ENCODE results near the gene LINGO1. TPM values are rescaled to one million over a fixed set of nuclear protein-coding genes. Genes with fewer than 3 reads are reported as not detected.

Gene LINGO1
- total and polyA plus RNA-seq, 2 of the 8 experiments (the other 6 are each of a cell fraction or from before 2014, with no cell fraction given): 57.1 to 114 TPM

DNA sequence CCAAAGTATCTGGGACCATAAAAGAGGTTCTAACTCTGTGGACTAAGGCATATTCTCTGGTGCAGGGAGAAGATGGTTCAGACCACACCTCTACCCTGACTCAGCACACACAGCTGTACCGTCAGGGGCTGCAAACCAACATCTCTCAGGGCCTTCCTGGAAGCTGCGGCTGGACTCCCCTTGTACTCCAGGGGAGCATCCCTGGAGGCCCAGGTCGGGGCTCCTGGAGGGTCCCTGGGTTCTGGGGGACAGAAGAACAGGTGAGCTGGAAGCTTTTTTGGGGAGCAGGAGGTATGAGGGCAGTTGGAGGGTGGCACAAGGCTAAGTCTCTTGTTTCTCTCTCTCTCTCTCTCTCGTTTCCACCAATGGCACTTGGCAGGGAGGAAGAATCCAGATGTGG, 60.5 kb downstream of the LINGO1 start:
- no peak overlapping the region for H3K27ac ChIP-seq (ENCODE audit: low read depth, low read length)
- H3K4ac ChIP-seq (replicated peaks; ENCODE audit: insufficient read length, low read depth, low read length): no peak overlapping the region
- no peak overlapping the region for H3K23ac ChIP-seq (ENCODE audit: insufficient read length)
- no peak overlapping the region for H3K14ac ChIP-seq (ENCODE audit: insufficient read length)
- peaks cover 2% of the 10 kb centered on the region; the same call in 1 of the 2 replicates for H3K23me2 ChIP-seq (ENCODE audit: low read depth, low read length)
- H3K4me2 ChIP-seq (ENCODE audit: insufficient read depth in 1 of 2, low read depth in 2 of 2, low read length in 2 of 2): no peak overlapping the region
- H3K36me3 ChIP-seq (ENCODE audit: control insufficient read depth in 2 of 4, insufficient read depth in 4 of 4, low read length in 3 of 4): no peaks in the 10 kb centered on the region
- H3K79me1 ChIP-seq (ENCODE audit: low read depth, low read length): no peaks in the 10 kb centered on the region
- no peak overlapping the region for H2AFZ ChIP-seq (ENCODE audit: low read length)
- H2BK15ac ChIP-seq (ENCODE audit: low read length): no peak overlapping the region
- no peak overlapping the region for H2AK5ac ChIP-seq (ENCODE audit: low read depth, low read length)
- H4K8ac ChIP-seq (ENCODE audit: extremely low read depth, insufficient read depth, low read length): no peak overlapping the region
- no peak overlapping the region for H3K4me3 ChIP-seq (ENCODE audit: extremely low read depth in 1 of 4, insufficient read depth in 2 of 4, low read depth in 3 of 4, low read length in 4 of 4)
- no peak overlapping the region for H2BK120ac ChIP-seq (replicated peaks; ENCODE audit: low read depth, low read length)
- H4K20me1 ChIP-seq (replicated peaks in 1 of 2; ENCODE audit: control insufficient read depth in 1 of 2, insufficient read depth in 2 of 2, low read length in 2 of 2): no peaks in the 10 kb centered on the region
- WGBS, 2 experiments (ENCODE audit: extremely low coverage in 1 of 2, insufficient coverage in 1 of 2, insufficient read length in 1 of 2, insufficient replicate concordance in 2 of 2, low coverage in 1 of 2, low lambda C conversion rate in 2 of 2, missing lambda C conversion rate in 1 of 2): 86% methylated on average over 3 of the region's 4 CpGs; no CpG with 5 or more reads in 1 of the 2 experiments
- ChIA-PET CTCF (ENCODE audit: partially characterized antibody) (interaction anchor here (0.6 to 11.7 kb wide), 5 partner anchors 10 to 204 kb away, joined by 3 to 74 read pairs (median 3); no protein-coding TSS in a partner anchor), POLR2A (ENCODE audit: partially characterized antibody) (no interaction called here)
- H3K27me3 ChIP-seq (replicated peaks in 1 of 4; ENCODE audit: control insufficient read depth in 3 of 4, extremely low read depth in 1 of 4, insufficient read depth in 3 of 4, low read length in 3 of 4): no peaks in the 10 kb centered on the region
- H3K9ac ChIP-seq (replicated peaks in 1 of 4; ENCODE audit: extremely low read depth in 1 of 4, low read depth in 3 of 4, low read length in 3 of 4): no peak overlapping the region
- no peak overlapping the region for H2BK5ac ChIP-seq (ENCODE audit: low read depth, low read length)
- H3K18ac ChIP-seq (ENCODE audit: extremely low read depth, low read length): no peak overlapping the region
- H3K4me1 ChIP-seq (replicated peaks in 1 of 4; ENCODE audit: control insufficient read depth in 3 of 4, insufficient read depth in 4 of 4, low read length in 3 of 4): peaks cover 0 to 13% (median 7%) of the 10 kb centered on the region in 4 experiments; a peak in 6 of 7 replicates
- H3K79me2 ChIP-seq (ENCODE audit: control insufficient read depth in 1 of 2, insufficient read depth in 2 of 2, low read length in 2 of 2): no peaks in the 10 kb centered on the region
- H4K91ac ChIP-seq (replicated peaks; ENCODE audit: insufficient read length, low read length): no peak overlapping the region
- H3K56ac ChIP-seq (replicated peaks; ENCODE audit: insufficient read length, low read depth, low read length): no peak overlapping the region
- FAIRE-seq (no peak), DNase-seq (ENCODE audit: low read depth in 1 of 2, low spot score in 2 of 2) (no peak)
- H4K5ac ChIP-seq (ENCODE audit: insufficient read length, low read depth, low read length): no peak overlapping the region
- no peak overlapping the region for H2BK20ac ChIP-seq (ENCODE audit: low read length)
- no peaks in the 10 kb centered on the region for H3K9me3 ChIP-seq (ENCODE audit: insufficient read depth in 2 of 2, low read depth in 1 of 2, low read length in 1 of 2)
- no peak overlapping the region for H2BK12ac ChIP-seq (ENCODE audit: low read depth, low read length)
- TF ChIP-seq GTF2F1 (IDR thresholded peaks at IDR 0.05; ENCODE audit: borderline replicate concordance, low read depth, low read length) (no peak), POU5F1 (IDR thresholded peaks at IDR 0.05; ENCODE audit: low read depth, low read length) (no peak), TAF7 (optimal IDR thresholded peaks at IDR 0.05; ENCODE audit: borderline replicate concordance, low read depth, low read length) (no peak), RAD21 (IDR thresholded peaks at IDR 0.05 in 1 of 2, conservative IDR thresholded peaks at IDR 0.05 in 1 of 2; ENCODE audit: low read depth in 2 of 2, low read length in 2 of 2) (no peak), CEBPB (IDR thresholded peaks at IDR 0.05; ENCODE audit: low read depth, low read length) (no peak), NRF1 (IDR thresholded peaks at IDR 0.05; ENCODE audit: low read depth, low read length) (no peak), BRCA1 (IDR thresholded peaks at IDR 0.05; ENCODE audit: low read depth, low read length) (no peak), TEAD4 (IDR thresholded peaks at IDR 0.05; ENCODE audit: low read depth, low read length) (no peak), KDM1A (IDR thresholded peaks at IDR 0.05; ENCODE audit: borderline replicate concordance, low read length) (no peak), BCL11A (IDR thresholded peaks at IDR 0.05; ENCODE audit: low read depth in 2 of 2, low read length in 2 of 2) (no peak), POLR2A (IDR thresholded peaks at IDR 0.05; ENCODE audit: control extremely low read depth in 1 of 2, low read depth in 2 of 2, low read length in 2 of 2) (no peak)
- TF ChIP-seq, protein P1, sequence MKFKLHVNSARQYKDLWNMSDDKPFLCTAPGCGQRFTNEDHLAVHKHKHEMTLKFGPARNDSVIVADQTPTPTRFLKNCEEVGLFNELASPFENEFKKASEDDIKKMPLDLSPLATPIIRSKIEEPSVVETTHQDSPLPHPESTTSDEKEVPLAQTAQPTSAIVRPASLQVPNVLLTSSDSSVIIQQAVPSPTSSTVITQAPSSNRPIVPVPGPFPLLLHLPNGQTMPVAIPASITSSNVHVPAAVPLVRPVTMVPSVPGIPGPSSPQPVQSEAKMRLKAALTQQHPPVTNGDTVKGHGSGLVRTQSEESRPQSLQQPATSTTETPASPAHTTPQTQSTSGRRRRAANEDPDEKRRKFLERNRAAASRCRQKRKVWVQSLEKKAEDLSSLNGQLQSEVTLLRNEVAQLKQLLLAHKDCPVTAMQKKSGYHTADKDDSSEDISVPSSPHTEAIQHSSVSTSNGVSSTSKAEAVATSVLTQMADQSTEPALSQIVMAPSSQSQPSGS (IDR thresholded peaks at IDR 0.05; ENCODE audit: low read length): no peak
- TF ChIP-seq, protein P2, sequence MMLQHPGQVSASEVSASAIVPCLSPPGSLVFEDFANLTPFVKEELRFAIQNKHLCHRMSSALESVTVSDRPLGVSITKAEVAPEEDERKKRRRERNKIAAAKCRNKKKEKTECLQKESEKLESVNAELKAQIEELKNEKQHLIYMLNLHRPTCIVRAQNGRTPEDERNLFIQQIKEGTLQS (IDR thresholded peaks at IDR 0.05; ENCODE audit: insufficient read depth, low read depth, low read length): no peak

Measured in H1 (cell line).